ENCODE data around the gene ADAT1. TPM values are rescaled to one million over a fixed set of nuclear protein-coding genes. Genes with fewer than 3 reads are reported as not detected.
A peak's percentile ranks its signal among the peaks of the same experiment; 100 is the strongest.

ADAT1 gene
- total and polyA plus RNA-seq, 10 of the 15 experiments (the other 5 are each of a cell fraction or from before 2014, with no cell fraction given), result 26.2 to 77.4 (median 55.8) TPM

DNA sequence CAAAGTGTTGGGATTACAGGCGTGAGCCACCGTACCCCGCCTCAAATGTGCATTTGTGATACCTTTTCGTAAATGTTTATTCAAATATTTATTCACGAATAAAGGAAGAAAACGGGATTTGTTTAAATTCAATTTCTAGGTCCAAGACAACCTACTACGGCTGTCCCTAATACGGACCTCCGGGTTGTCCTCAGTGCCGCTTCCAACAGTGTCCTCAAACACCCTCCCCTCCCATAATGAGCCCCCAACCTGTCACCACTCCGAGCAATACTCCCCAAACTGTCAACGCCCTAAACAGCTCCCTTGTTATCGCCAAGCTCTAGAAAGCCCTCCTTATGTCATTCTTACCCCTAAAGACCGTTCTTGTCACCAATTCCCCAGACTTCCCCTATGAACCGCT is 57.4 kb downstream of the ADAT1 start:
- ATAC-seq, result no peak; the same call in 2 of the 3 replicates
- in situ Hi-C loops (cut with MboI), result no loop called here

DNA sequence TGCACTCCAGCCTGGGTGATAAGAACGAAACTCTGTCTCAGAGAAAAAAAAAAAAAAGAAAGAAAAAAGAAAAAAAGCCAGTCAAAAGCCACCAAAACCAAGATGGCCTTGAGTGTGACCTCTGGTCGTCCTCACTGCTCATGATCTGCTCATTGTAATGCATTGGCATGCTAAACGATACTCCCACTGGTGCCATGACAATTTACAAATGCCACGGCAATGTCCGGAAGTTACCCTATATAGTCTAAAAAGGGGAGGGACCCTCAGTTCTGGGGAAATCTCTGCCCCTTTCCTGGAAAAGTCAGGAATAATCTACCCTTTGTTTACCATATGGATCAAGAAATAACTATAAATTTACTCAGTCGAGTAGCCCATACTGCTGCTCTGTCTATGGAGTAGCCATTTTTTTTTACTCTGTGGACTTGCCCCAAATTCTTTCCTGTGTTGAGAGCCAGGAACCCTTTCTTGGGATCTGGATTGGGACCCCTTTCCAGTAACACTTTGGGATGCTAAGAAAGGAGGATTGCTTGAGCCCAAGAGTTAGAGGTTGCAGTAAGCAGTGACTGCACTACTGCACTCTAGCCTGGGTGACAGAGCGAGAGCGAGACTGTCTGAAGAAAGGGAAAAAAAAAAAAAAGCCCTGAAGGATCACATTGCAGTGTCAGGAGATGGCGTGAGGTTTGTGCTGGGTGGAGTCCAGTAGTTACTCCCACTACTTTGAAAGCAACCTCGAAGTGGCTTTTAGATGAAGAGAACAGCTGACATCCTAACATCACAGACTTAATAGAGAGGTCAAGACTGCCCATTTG is 63.3 kb downstream of the ADAT1 start:
- WGBS (ENCODE audit: insufficient coverage, insufficient replicate concordance, low lambda C conversion rate, missing lambda C conversion rate), result 67% methylated on average over 9 of the region's 10 CpGs
- ChIA-PET SMC1A (ENCODE audit: uncharacterized antibody, unreplicated experiment) (interaction anchor here (0.7 to 1.6 kb wide), 3 partner anchors 10 to 139 kb away, joined by 3 to 5 read pairs (median 4); partner anchors contain the start of gene TERF2IP), POLR2A (interaction anchor here (1.1 kb wide), 1 partner anchor 43 kb away, joined by 4 read pairs; no protein-coding TSS in a partner anchor), CTCF (interaction anchor here (0.8 kb wide), 1 partner anchor 43 kb away, joined by 3 read pairs; no protein-coding TSS in a partner anchor), RAD21 (ENCODE audit: unreplicated experiment) (interaction anchor here (1.2 kb wide), 1 partner anchor 10 kb away, joined by 3 read pairs; no protein-coding TSS in a partner anchor)
- in situ Hi-C loops (cut with MboI) (no loop called here), intact Hi-C loops (cut with micrococcal nuclease; ENCODE audit: unreplicated experiment) (loop anchor here (5.0 kb wide), 2 partner anchors 42 to 203 kb away; no protein-coding TSS in a partner anchor)
- H3K27ac ChIP-seq (ENCODE audit: control insufficient read depth, insufficient read depth), result no peak overlapping the region
- no peaks in the 10 kb centered on the region for H4K20me1 ChIP-seq (ENCODE audit: control insufficient read depth, insufficient read depth)
- H3K36me3 ChIP-seq (ENCODE audit: control insufficient read depth in 2 of 2, insufficient read depth in 2 of 2, low read length in 1 of 2), result no peaks in the 10 kb centered on the region
- FAIRE-seq (no peak), DNase-seq (ENCODE audit: low read depth, low spot score) (no peak), ATAC-seq (no peak)
- no peak overlapping the region for H3K4me2 ChIP-seq (ENCODE audit: control insufficient read depth, insufficient read depth)
- H3K79me2 ChIP-seq (ENCODE audit: control insufficient read depth, insufficient read depth, low read length), result no peaks in the 10 kb centered on the region
- no peak overlapping the region for H3K9ac ChIP-seq (ENCODE audit: control insufficient read depth, insufficient read depth, low read length)
- H3K4me1 ChIP-seq (ENCODE audit: control insufficient read depth, insufficient read depth, low read length), result peaks cover 4% of the 10 kb centered on the region; the same call in 1 of the 2 replicates
- H3K27me3 ChIP-seq (replicated peaks in 1 of 2; ENCODE audit: control insufficient read depth in 2 of 2, insufficient read depth in 2 of 2, low read length in 1 of 2), result no peaks in the 10 kb centered on the region
- no peak overlapping the region for H2AFZ ChIP-seq (ENCODE audit: control insufficient read depth, low read depth, low read length)
- TF ChIP-seq, protein P1, sequence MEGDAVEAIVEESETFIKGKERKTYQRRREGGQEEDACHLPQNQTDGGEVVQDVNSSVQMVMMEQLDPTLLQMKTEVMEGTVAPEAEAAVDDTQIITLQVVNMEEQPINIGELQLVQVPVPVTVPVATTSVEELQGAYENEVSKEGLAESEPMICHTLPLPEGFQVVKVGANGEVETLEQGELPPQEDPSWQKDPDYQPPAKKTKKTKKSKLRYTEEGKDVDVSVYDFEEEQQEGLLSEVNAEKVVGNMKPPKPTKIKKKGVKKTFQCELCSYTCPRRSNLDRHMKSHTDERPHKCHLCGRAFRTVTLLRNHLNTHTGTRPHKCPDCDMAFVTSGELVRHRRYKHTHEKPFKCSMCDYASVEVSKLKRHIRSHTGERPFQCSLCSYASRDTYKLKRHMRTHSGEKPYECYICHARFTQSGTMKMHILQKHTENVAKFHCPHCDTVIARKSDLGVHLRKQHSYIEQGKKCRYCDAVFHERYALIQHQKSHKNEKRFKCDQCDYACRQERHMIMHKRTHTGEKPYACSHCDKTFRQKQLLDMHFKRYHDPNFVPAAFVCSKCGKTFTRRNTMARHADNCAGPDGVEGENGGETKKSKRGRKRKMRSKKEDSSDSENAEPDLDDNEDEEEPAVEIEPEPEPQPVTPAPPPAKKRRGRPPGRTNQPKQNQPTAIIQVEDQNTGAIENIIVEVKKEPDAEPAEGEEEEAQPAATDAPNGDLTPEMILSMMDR (IDR thresholded peaks at IDR 0.05 in 2 of 3, conservative IDR thresholded peaks at IDR 0.05 in 1 of 3; ENCODE audit: control insufficient read depth in 2 of 3, extremely low read depth in 1 of 3, insufficient read depth in 1 of 3, low read depth in 3 of 3, low read length in 3 of 3), result no peak
- TF ChIP-seq MYC (IDR thresholded peaks at IDR 0.05; ENCODE audit: insufficient read depth, insufficient read length, insufficient replicate concordance, low read length, severe bottlenecking) (no peak), RAD21 (IDR thresholded peaks at IDR 0.05; ENCODE audit: insufficient read depth, low read depth, low read length) (no peak), FOS (IDR thresholded peaks at IDR 0.05; ENCODE audit: borderline replicate concordance, extremely low read depth, insufficient read length) (no peak), CHD2 (IDR thresholded peaks at IDR 0.05; ENCODE audit: borderline replicate concordance, low read depth, low read length) (no peak), STAT3 (IDR thresholded peaks at IDR 0.05; ENCODE audit: low read depth, low read length) (no peak), SMC3 (IDR thresholded peaks at IDR 0.05; ENCODE audit: borderline replicate concordance, low read length) (no peak)
- BruUV-seq (replicated peaks), result no TSS peak
- H3K4me3 ChIP-seq, result no peak overlapping the region
- no peaks in the 10 kb centered on the region for H3K9me3 ChIP-seq (replicated peaks; ENCODE audit: control insufficient read depth, insufficient read depth, low read length)

More for the DNA sequence above, 57.4 kb downstream of the ADAT1 start:
- 4% methylated on average over 15 of the region's 15 CpGs for WGBS (ENCODE audit: insufficient coverage, insufficient replicate concordance, low lambda C conversion rate, missing lambda C conversion rate)
- TF ChIP-seq NFYB (IDR thresholded peaks at IDR 0.05; ENCODE audit: insufficient read depth, low read depth, low read length) (no peak), HDGF (IDR thresholded peaks at IDR 0.05) (0 out of 2 replicates have a peak, but pooled peaks have one; percentile 97), BACH1 (IDR thresholded peaks at IDR 0.05; ENCODE audit: borderline replicate concordance) (0 out of 2 replicates have a peak, but pooled peaks have one; percentile 5), POLR2AphosphoS2 (IDR thresholded peaks at IDR 0.05; ENCODE audit: low read depth, low read length) (peak; percentile 11; the same call in 1 of the 2 replicates), CEBPB (IDR thresholded peaks at IDR 0.05; ENCODE audit: borderline replicate concordance in 1 of 2, low read depth in 2 of 2, low read length in 2 of 2) (no peak)
- ChIA-PET RAD21 (ENCODE audit: unreplicated experiment) (interaction anchor here (0.9 to 5.6 kb wide), 10 partner anchors 9 to 88 kb away, joined by 3 to 44 read pairs (median 4); partner anchors contain the start of genes ADAT1, KARS1, TERF2IP and TMEM231), CTCF (interaction anchor here (1.0 to 5.1 kb wide), 8 partner anchors 11 to 367 kb away, joined by 3 to 43 read pairs (median 12); partner anchors contain the start of genes ADAT1, KARS1, TERF2IP and TMEM231), SMC1A (ENCODE audit: uncharacterized antibody, unreplicated experiment) (interaction anchor here (0.7 to 4.7 kb wide), 9 partner anchors 8 to 116 kb away, joined by 3 to 40 read pairs (median 11); partner anchors contain the start of genes ADAT1 and TMEM231), POLR2A (interaction anchor here (1.6 to 11.8 kb wide), 7 partner anchors 9 to 133 kb away, joined by 5 to 116 read pairs (median 21); partner anchors contain the start of genes ADAT1, CFDP1, KARS1 and TERF2IP)
- Histone ChIP-seq H3K4me3 (peak overlapping the region; percentile 84), H3K4me1 (ENCODE audit: control insufficient read depth, insufficient read depth, low read length) (peaks cover 26% of the 10 kb centered on the region), H3K9ac (ENCODE audit: control insufficient read depth, insufficient read depth, low read length) (peak overlapping the region; percentile 62), H4K20me1 (ENCODE audit: control insufficient read depth, insufficient read depth) (no peaks in the 10 kb centered on the region), H3K36me3 (ENCODE audit: control insufficient read depth in 2 of 2, insufficient read depth in 2 of 2, low read length in 1 of 2) (peaks cover 0 to 22% of the 10 kb centered on the region in 2 experiments; a peak in 2 of 4 replicates), H3K4me2 (ENCODE audit: control insufficient read depth, insufficient read depth) (peak overlapping the region; percentile 81), H3K9me3 (replicated peaks; ENCODE audit: control insufficient read depth, insufficient read depth, low read length) (no peaks in the 10 kb centered on the region), H3K79me2 (ENCODE audit: control insufficient read depth, insufficient read depth, low read length) (peaks cover 39% of the 10 kb centered on the region), H2AFZ (ENCODE audit: control insufficient read depth, low read depth, low read length) (peak overlapping the region; percentile 98), H3K27ac (ENCODE audit: control insufficient read depth, insufficient read depth) (peak overlapping the region; percentile 78), H3K27me3 (replicated peaks in 1 of 2; ENCODE audit: control insufficient read depth in 2 of 2, insufficient read depth in 2 of 2, low read length in 1 of 2) (no peaks in the 10 kb centered on the region)
- intact Hi-C loops (cut with micrococcal nuclease; ENCODE audit: unreplicated experiment), result loop anchor here (1.0 kb wide), 1 partner anchor 85 kb away; no protein-coding TSS in a partner anchor
- BruUV-seq (replicated peaks), result no TSS peak
- no peak for DNase-seq (ENCODE audit: low read depth, low spot score)
- FAIRE-seq, result no peak

Measured in GM12878 (cell line).